Activated CD4-positive, CD25-positive, alpha-beta regulatory T cell treated with anti-CD3 and anti-CD28 coated beads, Interleukin-2, amount 50 U/mL, for 72 hours (primary cell): ENCODE data around the gene ZBED2.
A peak's percentile ranks its signal among the peaks of the same experiment; 100 is the strongest.
"Not testable (repeated sequence)": the region's sequence is repeated elsewhere in the genome, so short reads cannot be mapped to it uniquely, and the experiment has no call there.

Experiments
- DNase-seq: peaks from one replicate; pipeline ENCODE4 v3.0.0; 2021

The ZBED2 gene

GRCh38 chr3:111595232-111595631, at the start of gene ZBED2:
Gene ZBED2, minus strand, starts transcription at chr3:111595346. Its CDS starts 1,145 bp downstream, at chr3:111594201.
- DNase-seq, result no peak

GRCh38 chr3:111639316-111639715, 44.2 kb upstream of the ZBED2 start:
- DNase-seq, result no peak

- no peak for DNase-seq
These were observed 41.3 kb upstream of the ZBED2 start for GRCh38 chr3:111636366-111636885.

- DNase-seq, result no peak
These were observed 40.3 kb upstream of the ZBED2 start for GRCh38 chr3:111635403-111635802.

- not testable (repeated sequence) for DNase-seq
These were observed 35.5 kb upstream of the ZBED2 start for GRCh38 chr3:111630638-111631037.

GRCh38 chr3:111629018-111629417, 33.9 kb upstream of the ZBED2 start:
- not testable (repeated sequence) for DNase-seq

- DNase-seq, result no peak
These were observed 31.9 kb upstream of the ZBED2 start for GRCh38 chr3:111627092-111627491.

GRCh38 chr3:111621535-111621934, 26.4 kb upstream of the ZBED2 start:
- peak; percentile 59 for DNase-seq

GRCh38 chr3:111619833-111620232, 24.7 kb upstream of the ZBED2 start:
- no peak for DNase-seq

- no peak for DNase-seq
These were observed 23.8 kb upstream of the ZBED2 start for GRCh38 chr3:111618945-111619344.

GRCh38 chr3:111617912-111618601, 22.9 kb upstream of the ZBED2 start:
- no peak for DNase-seq

GRCh38 chr3:111617406-111617805, 22.3 kb upstream of the ZBED2 start:
- DNase-seq, result no peak

GRCh38 chr3:111616417-111617105, 21.4 kb upstream of the ZBED2 start:
- DNase-seq, result peak; percentile 67

- DNase-seq, result no peak
These were observed 20.7 kb upstream of the ZBED2 start for GRCh38 chr3:111615880-111616279.

- DNase-seq, result no peak
These were observed 18.1 kb upstream of the ZBED2 start for GRCh38 chr3:111613294-111613693.

- DNase-seq, result no peak
These were observed 15.5 kb upstream of the ZBED2 start for GRCh38 chr3:111610612-111611054.

GRCh38 chr3:111610189-111610588, 15.0 kb upstream of the ZBED2 start:
- no peak for DNase-seq

GRCh38 chr3:111609700-111610099, 14.6 kb upstream of the ZBED2 start:
- no peak for DNase-seq

- DNase-seq, result no peak
These were observed 13.2 kb upstream of the ZBED2 start for GRCh38 chr3:111608383-111608782.

- no peak for DNase-seq
These were observed 12.2 kb upstream of the ZBED2 start for GRCh38 chr3:111607240-111607920.

GRCh38 chr3:111605493-111605892, 10.3 kb upstream of the ZBED2 start:
- DNase-seq, result no peak

GRCh38 chr3:111605018-111605417, 9.9 kb upstream of the ZBED2 start:
- no peak for DNase-seq

- DNase-seq, result no peak
These were observed 9.0 kb upstream of the ZBED2 start for GRCh38 chr3:111604119-111604518.

GRCh38 chr3:111603679-111604078, 8.5 kb upstream of the ZBED2 start:
- DNase-seq, result no peak
